RPMI8226 (cell line): Measurements from ENCODE around the gene EIF6.
"Not testable (repeated sequence)": the region's sequence is repeated elsewhere in the genome, so short reads cannot be mapped to it uniquely, and the experiment has no call there.

ENCODE experiments used
- DNase-seq: peaks from one replicate; pipeline ENCODE4 v3.0.0-alpha.2; 2015

EIF6 gene

GRCh38 chr20:35254448-35254999 is 30.0 kb downstream of the EIF6 start:
- DNase-seq, result no peak

- DNase-seq, result no peak
Measured at GRCh38 chr20:35253010-35253409, 31.6 kb downstream of the EIF6 start.

GRCh38 chr20:35252598-35252997 is 32.0 kb downstream of the EIF6 start:
- not testable (repeated sequence) for DNase-seq

GRCh38 chr20:35252037-35252461 is 32.5 kb downstream of the EIF6 start:
- DNase-seq, result no peak

- no peak for DNase-seq
Measured at GRCh38 chr20:35251613-35251940, 33.0 kb downstream of the EIF6 start.

GRCh38 chr20:35248641-35249475 is 35.7 kb downstream of the EIF6 start:
- no peak for DNase-seq

GRCh38 chr20:35246723-35247122 is 37.8 kb downstream of the EIF6 start:
- DNase-seq, result no peak

GRCh38 chr20:35243986-35244385 is 40.6 kb downstream of the EIF6 start:
- DNase-seq, result no peak

GRCh38 chr20:35243317-35243716 is 41.3 kb downstream of the EIF6 start:
- no peak for DNase-seq

GRCh38 chr20:35240811-35241293 is 43.7 kb downstream of the EIF6 start:
- DNase-seq, result no peak

GRCh38 chr20:35240083-35240810 is 44.3 kb downstream of the EIF6 start:
- no peak for DNase-seq

- DNase-seq, result no peak
Measured at GRCh38 chr20:35238735-35239134, 45.8 kb downstream of the EIF6 start.

- DNase-seq, result no peak
Measured at GRCh38 chr20:35238170-35238569, 46.4 kb downstream of the EIF6 start.

- no peak for DNase-seq
Measured at GRCh38 chr20:35237486-35237885, 47.1 kb downstream of the EIF6 start.

GRCh38 chr20:35235881-35236280 is 48.7 kb downstream of the EIF6 start:
- DNase-seq, result no peak

GRCh38 chr20:35232575-35232974 is 52.0 kb downstream of the EIF6 start:
- no peak for DNase-seq
